GM23338 (cell line): ENCODE results near the gene PITHD1. TPM values are rescaled to one million over a fixed set of nuclear protein-coding genes. Genes with fewer than 3 reads are reported as not detected.

Experiments used
- ATAC-seq: fragments of 200-7000 bp; cut with Tn5 transposase; 3 replicates; pipeline ENCODE4 v1.9.1; 2020
- DNase-seq: peaks from one replicate; pipeline ENCODE4 v3.0.0-alpha.2; 2015; ENCODE audit warnings: low spot score
- H2AFZ ChIP-seq: fragments of 200-600 bp; sonication (generic); 2 replicates; pipeline ENCODE4 v1.8.0; 2016; ENCODE audit warnings: antibody characterized with exemption, mild to moderate bottlenecking, moderate library complexity
- H3F3A ChIP-seq: fragments of 200-600 bp; sonication (generic); replicated peaks from 2 replicates; pipeline ENCODE4 v1.8.0; 2017; ENCODE audit warnings: antibody characterized with exemption, mixed run types, low read depth
- H3K27ac ChIP-seq: fragments of 200-600 bp; sonication (generic); 2 replicates; pipeline ENCODE4 v1.6.1; 2016; ENCODE audit warnings: low read depth
- H3K27me3 ChIP-seq: fragments of 200-600 bp; sonication (generic); 2 replicates; pipeline ENCODE4 v1.8.0; 2016; ENCODE audit warnings: mild to moderate bottlenecking, mixed run types, moderate library complexity; ENCODE audit not compliant: insufficient read depth
- H3K36me3 ChIP-seq: fragments of 200-600 bp; sonication (generic); 2 replicates; pipeline ENCODE4 v1.8.0; 2016; ENCODE audit warnings: mild to moderate bottlenecking; ENCODE audit not compliant: insufficient read depth
- H3K4me1 ChIP-seq: fragments of 200-600 bp; sonication (generic); 2 replicates; pipeline ENCODE4 v1.8.0; 2016; ENCODE audit warnings: mild to moderate bottlenecking, moderate library complexity; ENCODE audit not compliant: insufficient read depth
- H3K4me2 ChIP-seq: fragments of 200-600 bp; sonication (generic); 2 replicates; pipeline ENCODE4 v1.7.1; 2017; ENCODE audit warnings: mixed run types
- H3K4me3 ChIP-seq: fragments of 200-600 bp; sonication (generic); 2 replicates; pipeline ENCODE4 v1.6.1; 2016; ENCODE audit warnings: mixed run types
- H3K79me2 ChIP-seq: fragments of 200-600 bp; sonication (generic); replicated peaks from 2 replicates; pipeline ENCODE4 v1.8.0; 2017; ENCODE audit warnings: mild to moderate bottlenecking; ENCODE audit not compliant: insufficient read depth
- H3K9me2 ChIP-seq: fragments of 200-600 bp; sonication (generic); 2 replicates; pipeline ENCODE4 v1.8.0; 2017; ENCODE audit not compliant: insufficient read depth
- H4K20me1 ChIP-seq: fragments of 200-600 bp; sonication (generic); replicated peaks from 2 replicates; pipeline ENCODE4 v1.8.0; 2017; ENCODE audit warnings: mild to moderate bottlenecking; ENCODE audit not compliant: insufficient read depth
- H3K27ac Mint-ChIP-seq: 2 replicates; pipeline ENCODE4 v1.8.0; 2020; ENCODE audit warnings: inconsistent platforms, mild to moderate bottlenecking, moderate library complexity, mixed read lengths
- H3K27me3 Mint-ChIP-seq: 3 replicates; pipeline ENCODE4 v1.8.0; 2022; ENCODE audit warnings: low read depth, mild to moderate bottlenecking, moderate library complexity, mixed read lengths, inconsistent platforms; ENCODE audit not compliant: insufficient read depth, poor library complexity
- H3K36me3 Mint-ChIP-seq: 3 replicates; pipeline ENCODE4 v1.8.0; 2021; ENCODE audit warnings: low read depth, mild to moderate bottlenecking, inconsistent platforms, moderate library complexity, mixed read lengths
- H3K4me1 Mint-ChIP-seq: 3 replicates; pipeline ENCODE4 v1.8.0; 2020; ENCODE audit warnings: mild to moderate bottlenecking, inconsistent platforms, mixed read lengths
- H3K4me3 Mint-ChIP-seq: 3 replicates; pipeline ENCODE4 v1.8.0; 2021; ENCODE audit warnings: moderate library complexity, mild to moderate bottlenecking, inconsistent platforms, mixed read lengths
- H3K9me3 Mint-ChIP-seq: 3 replicates; pipeline ENCODE4 v1.8.0; 2020; ENCODE audit warnings: moderate library complexity, mild to moderate bottlenecking, inconsistent platforms, mixed read lengths
- CREB1 ChIP-seq: fragments of 250-450 bp; sonication (Bioruptor Pico); IDR thresholded peaks from 2 replicates; pipeline ENCODE4 v1.5.0; 2020; ENCODE audit warnings: low read depth, mild to moderate bottlenecking, moderate library complexity
- ETS1 ChIP-seq: IDR thresholded peaks from 2 replicates; pipeline ENCODE4 v1.6.1; 2016; ENCODE audit warnings: antibody characterized with exemption
- EZH2phosphoT487 ChIP-seq: fragments of 200-600 bp; sonication (generic); IDR thresholded peaks from one replicate; pipeline ENCODE4 v1.8.1; 2018; ENCODE audit warnings: antibody characterized with exemption; ENCODE audit not compliant: unreplicated experiment
- JUNB ChIP-seq: IDR thresholded peaks from one replicate; pipeline ENCODE4 v1.6.1; 2016; ENCODE audit warnings: antibody characterized with exemption; ENCODE audit not compliant: unreplicated experiment
- NANOG ChIP-seq: IDR thresholded peaks from 2 replicates; pipeline ENCODE4 v1.6.1; 2016; ENCODE audit warnings: antibody characterized with exemption, borderline replicate concordance
- REST ChIP-seq: IDR thresholded peaks from one replicate; pipeline ENCODE4 v1.6.1; 2018; ENCODE audit warnings: antibody characterized with exemption; ENCODE audit not compliant: unreplicated experiment
- ZNF331 ChIP-seq: fragments of 250-450 bp; sonication (Bioruptor Pico); IDR thresholded peaks from 2 replicates; pipeline ENCODE4 v1.5.0; 2020; ENCODE audit warnings: low read depth, mild to moderate bottlenecking, moderate library complexity
- ZNF462 ChIP-seq: fragments of 250-450 bp; sonication (Bioruptor Pico); IDR thresholded peaks from 2 replicates; pipeline ENCODE4 v1.5.0; 2020; ENCODE audit warnings: mild to moderate bottlenecking, moderate library complexity
- polyA plus RNA-seq: library from polyadenylated mRNA; unstranded; fragments of >200 nt; fragmentation: Nextera tagmentation; extraction: Ambion mirVana; gene quantifications from 2 replicates; pipeline ENCODE4 v1.2.1, GENCODE V29; 2016
- total RNA-seq: library from RNA; depleted of rRNA; stranded (reverse); fragments of >200 nt; shearing (Covaris generic); gene quantifications from 2 replicates; pipeline ENCODE4 v1.2.3, GENCODE V29; 2014

Gene PITHD1
- total and polyA plus RNA-seq, 2 experiments from 2014 or later = 52.9 to 99.0 TPM

GRCh38 chr1:23776217-23776616 is 2.0 kb upstream of the PITHD1 start:
- Histone ChIP-seq H4K20me1 (peaks cover 17% of the 10 kb centered on the region), H3K79me2 (peaks cover 47% of the 10 kb centered on the region), H3K36me3 (peaks cover 13% of the 10 kb centered on the region; the same call in 1 of the 2 replicates), H2AFZ (no peak overlapping the region), H3K4me3 (no peak overlapping the region), H3K27ac (no peak overlapping the region), H3K4me2 (no peak overlapping the region), H3F3A (peaks cover 4% of the 10 kb centered on the region; the same call in 1 of the 2 replicates), H3K9me2 (no peaks in the 10 kb centered on the region), H3K4me1 (peaks cover 18% of the 10 kb centered on the region; the same call in 1 of the 2 replicates), H3K27me3 (no peaks in the 10 kb centered on the region)
- ATAC-seq (no peak), DNase-seq (no peak)
- Mint-ChIP-seq H3K27me3 (peaks cover 4% of the 10 kb centered on the region), H3K9me3 (no peaks in the 10 kb centered on the region), H3K4me1 (peaks cover 13% of the 10 kb centered on the region), H3K36me3 (peaks cover 14% of the 10 kb centered on the region; the same call in 2 of the 3 replicates), H3K4me3 (no peak overlapping the region), H3K27ac (no peak overlapping the region)
- TF ChIP-seq ETS1 (no peak), JUNB (no peak), NANOG (no peak), EZH2phosphoT487 (no peak), ZNF462 (CRISPR knock-in tag) (no peak), REST (no peak), ZNF331 (CRISPR knock-in tag) (no peak), CREB1 (no peak)
